H4 (cell line): ENCODE results near the gene TACR1. TPM values are rescaled to one million over a fixed set of nuclear protein-coding genes. Genes with fewer than 3 reads are reported as not detected.
"Not testable (repeated sequence)": the region's sequence is repeated elsewhere in the genome, so short reads cannot be mapped to it uniquely, and the experiment has no call there.

Source experiments
- DNase-seq: peaks from one replicate; pipeline ENCODE4 v3.0.0-alpha.2; 2015; ENCODE audit warnings: low spot score
- total RNA-seq: library from RNA; depleted of rRNA; stranded (reverse); fragments of >200 nt; shearing (Covaris generic); gene quantifications from 2 replicates; pipeline ENCODE4 v1.2.3, GENCODE V29; 2014; rRNA removed

TACR1 gene, protein sequence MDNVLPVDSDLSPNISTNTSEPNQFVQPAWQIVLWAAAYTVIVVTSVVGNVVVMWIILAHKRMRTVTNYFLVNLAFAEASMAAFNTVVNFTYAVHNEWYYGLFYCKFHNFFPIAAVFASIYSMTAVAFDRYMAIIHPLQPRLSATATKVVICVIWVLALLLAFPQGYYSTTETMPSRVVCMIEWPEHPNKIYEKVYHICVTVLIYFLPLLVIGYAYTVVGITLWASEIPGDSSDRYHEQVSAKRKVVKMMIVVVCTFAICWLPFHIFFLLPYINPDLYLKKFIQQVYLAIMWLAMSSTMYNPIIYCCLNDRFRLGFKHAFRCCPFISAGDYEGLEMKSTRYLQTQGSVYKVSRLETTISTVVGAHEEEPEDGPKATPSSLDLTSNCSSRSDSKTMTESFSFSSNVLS
- total RNA-seq, result 0.14 TPM in 1 of 2 replicates, not detected in the other

GRCh38 chr2:75199428-75200011 is at the start of gene TACR1:
TSS of gene TACR1 (minus strand) at chr2:75199520. CDS start at chr2:75198934, 586 bp downstream.
- DNase-seq, result peak; percentile 62

DNA sequence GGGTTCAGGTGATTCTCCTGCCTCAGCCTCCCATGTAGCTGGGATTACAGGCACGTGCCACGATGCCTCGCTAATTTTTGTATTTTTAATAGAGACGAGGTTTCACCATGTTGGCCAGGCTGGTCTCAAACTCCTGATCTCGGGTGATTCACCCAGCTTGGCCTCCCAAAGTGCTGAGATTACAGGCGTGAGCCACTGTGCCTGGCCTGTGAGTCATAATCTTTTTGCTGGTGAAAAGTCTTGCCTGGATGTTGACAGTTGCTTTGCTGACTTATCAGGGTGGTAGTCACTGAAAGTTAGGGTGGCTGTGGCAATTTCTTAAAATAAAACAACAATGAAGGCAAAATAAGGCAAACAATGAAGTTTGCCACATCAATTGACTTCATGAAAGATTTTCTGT is 49.3 kb upstream of the TACR1 start:
- peak; percentile 51 for DNase-seq

- peak; percentile 94 for DNase-seq
Observed at GRCh38 chr2:75246441-75247167, 47.3 kb upstream of the TACR1 start.

DNA sequence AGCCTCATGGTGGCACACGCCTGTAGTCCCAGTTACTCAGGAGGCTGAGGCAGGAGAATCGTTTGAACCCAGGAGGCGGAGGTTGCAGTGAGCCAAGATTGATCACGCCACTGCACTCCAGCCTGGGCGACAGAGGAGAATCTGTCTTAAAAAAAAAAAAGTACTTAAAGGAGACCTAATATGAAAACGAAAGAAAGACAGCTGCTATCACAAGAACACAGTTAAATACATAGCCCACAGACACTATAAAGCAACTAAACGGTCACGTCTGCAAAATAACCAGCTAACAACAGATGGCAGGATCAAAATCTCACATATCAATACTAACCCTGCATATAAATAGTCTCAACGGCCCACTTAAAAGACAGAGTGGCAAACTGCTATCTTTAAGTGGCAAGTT is 43.9 kb upstream of the TACR1 start:
- DNase-seq, result no peak

DNA sequence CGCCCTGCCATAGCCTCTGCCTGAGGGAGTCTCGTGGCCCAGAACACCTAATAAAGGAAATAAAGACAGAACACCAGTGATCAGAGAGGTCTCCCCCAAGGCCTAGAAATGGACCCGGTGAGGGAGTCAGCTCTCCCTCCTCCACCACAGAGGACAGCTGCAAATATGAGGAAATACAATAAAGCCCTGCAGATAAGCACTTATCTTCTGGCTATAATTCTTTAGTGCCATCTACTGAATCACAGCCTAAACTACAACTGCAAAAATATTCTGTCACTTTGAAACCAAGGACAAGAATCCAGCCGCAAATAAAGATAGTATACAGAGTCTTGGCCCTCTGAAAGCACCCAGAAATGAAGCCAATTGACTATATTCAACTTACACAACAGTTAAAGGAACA is 42.4 kb upstream of the TACR1 start:
- DNase-seq, result peak; percentile 50

DNA sequence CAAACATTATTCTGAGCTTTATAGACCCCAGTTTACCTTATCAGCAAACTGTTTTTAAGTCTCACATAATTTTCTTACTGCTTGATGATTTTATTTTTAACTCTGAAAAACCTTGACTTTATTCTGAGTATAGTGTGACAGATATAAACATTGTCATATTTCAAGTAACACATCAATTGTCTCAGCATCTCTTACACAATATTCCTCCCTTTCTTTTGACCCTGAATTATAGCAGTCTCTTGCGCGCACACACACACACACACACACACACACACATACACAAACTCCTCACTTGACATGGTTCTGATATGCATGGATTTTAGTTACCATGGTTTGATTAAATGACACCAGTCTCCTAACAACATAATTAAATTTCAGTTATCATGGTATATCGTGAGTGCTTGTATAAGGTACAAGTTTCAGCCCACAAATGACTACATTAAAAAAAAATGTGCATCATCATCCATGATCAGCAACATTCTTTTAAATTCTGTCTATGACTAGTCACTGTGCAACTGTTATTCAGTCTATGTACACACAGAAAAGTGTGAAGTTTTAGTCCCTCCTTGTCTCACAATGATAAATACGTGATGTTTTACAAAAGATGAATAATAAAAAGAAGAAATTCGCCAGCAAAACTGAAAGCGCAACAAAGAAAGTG is 39.5 kb upstream of the TACR1 start:
- DNase-seq, result peak; percentile 68

GRCh38 chr2:75237296-75237695 is 38.0 kb upstream of the TACR1 start:
- no peak for DNase-seq

- no peak for DNase-seq
Observed at GRCh38 chr2:75233965-75234364, 34.6 kb upstream of the TACR1 start.

DNA sequence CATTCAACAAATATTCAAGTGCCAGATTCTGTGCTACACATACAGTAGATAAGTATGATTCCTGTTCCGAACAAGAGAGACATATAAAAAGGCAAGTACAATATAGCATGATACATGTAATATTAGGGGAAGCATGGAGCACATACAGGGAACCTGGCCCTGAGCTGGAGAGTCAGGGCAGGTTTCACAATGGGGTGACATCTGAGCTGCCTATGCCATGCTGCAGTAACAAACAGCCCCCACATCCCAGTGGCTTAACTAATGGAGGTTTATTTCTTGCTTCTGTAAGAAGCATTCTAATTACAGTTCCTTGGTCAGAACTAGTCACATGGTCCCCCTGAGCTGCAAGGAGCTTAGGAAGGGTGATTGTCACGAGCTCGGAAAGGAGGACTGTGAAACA is 27.3 kb upstream of the TACR1 start:
- DNase-seq, result no peak

- no peak for DNase-seq
Observed at GRCh38 chr2:75226099-75226498, 26.8 kb upstream of the TACR1 start.

- DNase-seq, result no peak
Observed at GRCh38 chr2:75224636-75225094, 25.3 kb upstream of the TACR1 start.

GRCh38 chr2:75222527-75222926 is 23.2 kb upstream of the TACR1 start:
- DNase-seq, result no peak

GRCh38 chr2:75221862-75222261 is 22.5 kb upstream of the TACR1 start:
- no peak for DNase-seq

- not testable (repeated sequence) for DNase-seq
Observed at GRCh38 chr2:75219213-75219612, 19.9 kb upstream of the TACR1 start.

GRCh38 chr2:75211266-75211770 is 12.0 kb upstream of the TACR1 start:
- DNase-seq, result no peak

DNA sequence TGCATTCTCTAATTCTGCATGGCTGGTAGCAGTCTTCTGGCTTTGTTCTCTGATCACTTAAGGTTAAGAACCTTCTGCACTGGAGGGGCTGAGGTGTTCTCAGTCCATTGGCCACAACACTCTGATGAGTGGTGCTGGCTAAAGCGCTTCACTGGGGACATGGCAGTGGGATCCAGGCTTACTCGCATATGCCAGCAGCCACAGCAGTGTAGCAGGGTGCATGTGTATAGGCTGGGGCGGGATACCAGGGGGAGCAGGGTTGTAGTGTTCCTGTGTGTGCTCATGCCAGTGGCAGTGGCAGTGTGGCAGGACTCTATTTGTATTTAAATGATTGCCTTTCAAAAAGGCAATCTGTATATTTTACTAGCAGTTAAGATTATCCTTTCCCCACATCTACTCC is 11.1 kb upstream of the TACR1 start:
- no peak for DNase-seq

- no peak for DNase-seq
Observed at GRCh38 chr2:75208738-75209137, 9.4 kb upstream of the TACR1 start.

GRCh38 chr2:75204833-75205232 is 5.5 kb upstream of the TACR1 start:
- DNase-seq, result no peak

DNA sequence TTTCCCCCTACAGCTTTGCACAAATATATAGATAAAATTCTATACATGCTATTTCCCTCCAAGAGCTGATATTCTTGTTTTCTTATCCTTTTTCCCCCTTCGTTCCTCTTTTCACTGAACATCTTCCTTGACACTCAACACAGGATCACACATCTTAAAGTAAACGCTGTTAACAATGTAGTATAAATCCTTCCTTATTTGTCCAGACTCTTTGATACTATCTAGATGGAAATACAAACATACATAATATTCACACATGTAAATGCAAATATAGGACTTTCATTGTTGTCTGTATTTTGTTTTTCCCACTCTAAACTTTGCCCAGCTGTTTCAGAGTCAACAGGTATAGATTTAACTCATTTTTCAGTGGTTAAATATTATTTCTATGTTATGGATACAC is 3.0 kb upstream of the TACR1 start:
- no peak for DNase-seq

GRCh38 chr2:75200140-75201096 is 1.1 kb upstream of the TACR1 start:
- peak; percentile 28 for DNase-seq
